ENCODE results near the gene BRD4.

GRCh38 chr19:15291089-15291488, 41.2 kb downstream of the BRD4 start:
- TF ChIP-seq EZH2 (IDR thresholded peaks at IDR 0.05; ENCODE audit: borderline replicate concordance, control insufficient read depth, low read depth, low read length) (no peak), RCOR1 (conservative IDR thresholded peaks at IDR 0.05; ENCODE audit: low read depth, low read length) (no peak), ETV6 (conservative IDR thresholded peaks at IDR 0.05 in 1 of 2, IDR thresholded peaks at IDR 0.05 in 1 of 2; ENCODE audit: borderline replicate concordance in 1 of 2, low read depth in 1 of 2) (no peak)
- TF ChIP-seq, protein P1, sequence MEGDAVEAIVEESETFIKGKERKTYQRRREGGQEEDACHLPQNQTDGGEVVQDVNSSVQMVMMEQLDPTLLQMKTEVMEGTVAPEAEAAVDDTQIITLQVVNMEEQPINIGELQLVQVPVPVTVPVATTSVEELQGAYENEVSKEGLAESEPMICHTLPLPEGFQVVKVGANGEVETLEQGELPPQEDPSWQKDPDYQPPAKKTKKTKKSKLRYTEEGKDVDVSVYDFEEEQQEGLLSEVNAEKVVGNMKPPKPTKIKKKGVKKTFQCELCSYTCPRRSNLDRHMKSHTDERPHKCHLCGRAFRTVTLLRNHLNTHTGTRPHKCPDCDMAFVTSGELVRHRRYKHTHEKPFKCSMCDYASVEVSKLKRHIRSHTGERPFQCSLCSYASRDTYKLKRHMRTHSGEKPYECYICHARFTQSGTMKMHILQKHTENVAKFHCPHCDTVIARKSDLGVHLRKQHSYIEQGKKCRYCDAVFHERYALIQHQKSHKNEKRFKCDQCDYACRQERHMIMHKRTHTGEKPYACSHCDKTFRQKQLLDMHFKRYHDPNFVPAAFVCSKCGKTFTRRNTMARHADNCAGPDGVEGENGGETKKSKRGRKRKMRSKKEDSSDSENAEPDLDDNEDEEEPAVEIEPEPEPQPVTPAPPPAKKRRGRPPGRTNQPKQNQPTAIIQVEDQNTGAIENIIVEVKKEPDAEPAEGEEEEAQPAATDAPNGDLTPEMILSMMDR (IDR thresholded peaks at IDR 0.05 in 2 of 3, conservative IDR thresholded peaks at IDR 0.05 in 1 of 3; ENCODE audit: control insufficient read depth in 2 of 3, extremely low read depth in 1 of 3, insufficient read depth in 1 of 3, low read depth in 3 of 3, low read length in 3 of 3) = no peak
- TF ChIP-seq, protein P2, sequence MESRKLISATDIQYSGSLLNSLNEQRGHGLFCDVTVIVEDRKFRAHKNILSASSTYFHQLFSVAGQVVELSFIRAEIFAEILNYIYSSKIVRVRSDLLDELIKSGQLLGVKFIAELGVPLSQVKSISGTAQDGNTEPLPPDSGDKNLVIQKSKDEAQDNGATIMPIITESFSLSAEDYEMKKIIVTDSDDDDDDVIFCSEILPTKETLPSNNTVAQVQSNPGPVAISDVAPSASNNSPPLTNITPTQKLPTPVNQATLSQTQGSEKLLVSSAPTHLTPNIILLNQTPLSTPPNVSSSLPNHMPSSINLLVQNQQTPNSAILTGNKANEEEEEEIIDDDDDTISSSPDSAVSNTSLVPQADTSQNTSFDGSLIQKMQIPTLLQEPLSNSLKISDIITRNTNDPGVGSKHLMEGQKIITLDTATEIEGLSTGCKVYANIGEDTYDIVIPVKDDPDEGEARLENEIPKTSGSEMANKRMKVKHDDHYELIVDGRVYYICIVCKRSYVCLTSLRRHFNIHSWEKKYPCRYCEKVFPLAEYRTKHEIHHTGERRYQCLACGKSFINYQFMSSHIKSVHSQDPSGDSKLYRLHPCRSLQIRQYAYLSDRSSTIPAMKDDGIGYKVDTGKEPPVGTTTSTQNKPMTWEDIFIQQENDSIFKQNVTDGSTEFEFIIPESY (IDR thresholded peaks at IDR 0.05) = no peak
